Thyroid gland (tissue), 4 donors: ENCODE data around the gene TM2D3.

ENCODE experiments used
- POLR2A ChIP-seq, 2 donors: fragments of 450-650 bp; IDR thresholded peaks; one replicate each; pipeline ENCODE4 v1.6.1; 2017; ENCODE audit warnings: antibody characterized with exemption in 2 of 2, mild to moderate bottlenecking in 2 of 2, moderate library complexity in 1 of 2
- TF ChIP-seq, protein P1 (sequence below), 6 experiments: fragments of 200-600 bp in 3 of 6; fragments of 450-650 bp in 3 of 6; sonication (generic) in 3 of 6; IDR thresholded peaks; one replicate each; pipeline ENCODE4 v1.5.1; 2016 to 2019; ENCODE audit warnings: antibody characterized with exemption in 6 of 6, mild to moderate bottlenecking in 2 of 6, inconsistent platforms in 1 of 6, moderate library complexity in 1 of 6

DNA sequence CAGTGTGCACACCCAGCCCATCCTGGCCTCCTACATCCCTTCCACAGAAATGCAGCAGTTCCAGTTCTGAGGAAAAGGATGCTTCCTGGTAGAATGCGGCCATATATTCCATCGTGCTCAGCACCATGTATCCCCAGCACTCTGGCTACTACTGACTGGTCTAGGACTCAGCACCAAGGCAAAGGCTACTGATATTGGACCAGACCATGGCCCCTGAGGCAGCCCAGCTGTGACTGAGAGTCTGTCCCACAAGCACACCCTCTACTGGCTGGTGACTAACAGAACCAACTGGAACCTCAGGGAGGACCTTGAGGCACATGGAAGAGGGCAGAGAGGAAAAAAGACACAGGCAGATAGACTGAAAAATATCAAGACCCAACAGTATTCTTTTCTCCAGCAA is 42.1 kb upstream of the TM2D3 start:
- TF ChIP-seq, protein P1, sequence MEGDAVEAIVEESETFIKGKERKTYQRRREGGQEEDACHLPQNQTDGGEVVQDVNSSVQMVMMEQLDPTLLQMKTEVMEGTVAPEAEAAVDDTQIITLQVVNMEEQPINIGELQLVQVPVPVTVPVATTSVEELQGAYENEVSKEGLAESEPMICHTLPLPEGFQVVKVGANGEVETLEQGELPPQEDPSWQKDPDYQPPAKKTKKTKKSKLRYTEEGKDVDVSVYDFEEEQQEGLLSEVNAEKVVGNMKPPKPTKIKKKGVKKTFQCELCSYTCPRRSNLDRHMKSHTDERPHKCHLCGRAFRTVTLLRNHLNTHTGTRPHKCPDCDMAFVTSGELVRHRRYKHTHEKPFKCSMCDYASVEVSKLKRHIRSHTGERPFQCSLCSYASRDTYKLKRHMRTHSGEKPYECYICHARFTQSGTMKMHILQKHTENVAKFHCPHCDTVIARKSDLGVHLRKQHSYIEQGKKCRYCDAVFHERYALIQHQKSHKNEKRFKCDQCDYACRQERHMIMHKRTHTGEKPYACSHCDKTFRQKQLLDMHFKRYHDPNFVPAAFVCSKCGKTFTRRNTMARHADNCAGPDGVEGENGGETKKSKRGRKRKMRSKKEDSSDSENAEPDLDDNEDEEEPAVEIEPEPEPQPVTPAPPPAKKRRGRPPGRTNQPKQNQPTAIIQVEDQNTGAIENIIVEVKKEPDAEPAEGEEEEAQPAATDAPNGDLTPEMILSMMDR (IDR thresholded peaks at IDR 0.05), result no peak
- no peak for TF ChIP-seq POLR2A (IDR thresholded peaks at IDR 0.05)
